Thyroid gland (tissue), 4 donors: ENCODE data around the gene CYP1A2. TPM values are rescaled to one million over a fixed set of nuclear protein-coding genes. Genes with fewer than 3 reads are reported as not detected.
A peak's percentile ranks its signal among the peaks of the same experiment; 100 is the strongest.

Experiments used
- DNase-seq, 2 donors: peaks; one replicate each; pipeline ENCODE4 v3.0.0-alpha.2; 2019
- H3K27ac ChIP-seq, 3 donors: fragments of 200-600 bp; sonication (generic); 1 replicate in 2 of 3; 2 replicates in 1 of 3; pipeline ENCODE4 v1.5.1; 2016 to 2019; ENCODE audit warnings: mild to moderate bottlenecking in 1 of 3, moderate library complexity in 1 of 3
- H3K27me3 ChIP-seq: fragments of 200-600 bp; sonication (generic); one replicate; pipeline ENCODE4 v1.5.1; 2019
- H3K36me3 ChIP-seq, 2 donors: fragments of 200-600 bp; sonication (generic); one replicate each; pipeline ENCODE4 v1.5.1; 2016 to 2019
- H3K4me1 ChIP-seq, 2 donors: fragments of 200-600 bp; sonication (generic); one replicate each; pipeline ENCODE4 v1.5.1; 2017 to 2019
- H3K4me3 ChIP-seq, 3 donors: fragments of 200-600 bp; sonication (generic); replicated peaks in 1 of 3; 1 replicate in 2 of 3; 2 replicates in 1 of 3; pipeline ENCODE4 v1.5.1; 2016; ENCODE audit warnings: mild to moderate bottlenecking in 1 of 3
- H3K9me3 ChIP-seq: fragments of 200-600 bp; sonication (generic); one replicate; pipeline ENCODE4 v1.5.1; 2017
- CTCF ChIP-seq, 6 experiments: fragments of 200-600 bp in 3 of 6; fragments of 450-650 bp in 3 of 6; sonication (generic) in 3 of 6; IDR thresholded peaks; one replicate each; pipeline ENCODE4 v1.5.1; 2016 to 2019; ENCODE audit warnings: antibody characterized with exemption in 6 of 6, mild to moderate bottlenecking in 2 of 6, inconsistent platforms in 1 of 6, moderate library complexity in 1 of 6
- POLR2A ChIP-seq, 2 donors: fragments of 450-650 bp; IDR thresholded peaks; one replicate each; pipeline ENCODE4 v1.6.1; 2017; ENCODE audit warnings: antibody characterized with exemption in 2 of 2, mild to moderate bottlenecking in 2 of 2, moderate library complexity in 1 of 2
- WGBS, 2 donors: methylation state at CpG; one replicate each; pipeline ENCODE4 v1.1.5; 2017; 5-methylcytosine and 5-hydroxymethylcytosine counted together
- intact Hi-C: fragments of 100-400 bp; cut with DNase I; formaldehyde crosslinking; loops from one replicate; pipeline ENCODE4 v1.15.1; 2023
- total RNA-seq, 4 donors: library from RNA; depleted of rRNA; stranded (reverse); fragments of >200 nt; gene quantifications; one replicate each; pipeline ENCODE4 v1.2.3, GENCODE V29; 2016

CYP1A2 gene
- total RNA-seq: 1 to 10 TPM; 1.3 to 9.9 (median 2.9) TPM

DNA sequence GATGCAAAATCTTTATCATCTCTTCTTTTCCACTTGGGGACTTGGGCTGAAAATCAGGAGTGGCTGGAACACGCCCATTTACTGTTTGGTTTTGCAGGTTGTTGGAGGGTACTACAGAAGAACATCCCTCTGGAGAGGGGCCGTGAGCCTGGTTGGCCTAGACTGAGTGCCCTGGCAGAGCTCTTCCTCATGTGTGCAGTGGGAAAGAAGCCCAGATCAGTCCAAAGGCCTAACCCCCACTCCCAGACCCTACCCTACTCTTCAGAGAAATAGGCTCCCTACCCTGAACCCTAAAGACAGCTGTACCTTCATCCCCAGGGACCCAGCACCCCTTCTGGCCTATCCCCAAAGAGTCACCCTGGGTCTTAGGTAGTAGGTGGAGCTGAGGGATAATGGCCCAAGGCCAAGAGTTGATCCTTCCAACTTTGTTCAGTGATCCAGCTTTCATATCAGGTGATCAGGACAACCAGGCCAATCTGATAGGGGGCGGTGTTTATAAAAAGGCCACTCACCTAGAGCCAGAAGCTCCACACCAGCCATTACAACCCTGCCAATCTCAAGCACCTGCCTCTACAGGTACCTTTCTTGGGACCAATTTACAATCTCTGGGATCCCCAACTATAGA, at the start of gene CYP1A2:
TSS of gene CYP1A2 (plus strand) at position 524 of the 625 bp plus-strand sequence. CDS start 894 bp downstream, outside the sequence.
- Histone ChIP-seq H3K27me3 (no peaks in the 10 kb centered on the region), H3K4me3 (no peak within 1 kb of the TSS), H3K4me1 (peaks cover 21 to 22% of the 10 kb centered on the region in 2 donors), H3K27ac (peak within 1 kb of the TSS in 1 of 3 donors; percentile 10), H3K9me3 (no peaks in the 10 kb centered on the region), H3K36me3 (no peaks in the 10 kb centered on the region)
- WGBS, 2 donors: 51 to 64% methylated on average over 3 of the region's 3 CpGs
- no peak for TF ChIP-seq POLR2A (IDR thresholded peaks at IDR 0.05)
- TF ChIP-seq CTCF (IDR thresholded peaks at IDR 0.05): no peak
- no peak for DNase-seq
- intact Hi-C loops: no loop called here

GRCh38 chr15:74709011-74709410, 39.6 kb upstream of the CYP1A2 start:
- no peaks in the 10 kb centered on the region for H3K4me1 ChIP-seq
- 65 to 85% methylated on average over 1 of the region's 1 CpG for WGBS, 2 donors
- no peaks in the 10 kb centered on the region for H3K9me3 ChIP-seq
- intact Hi-C loops: no loop called here
- no peaks in the 10 kb centered on the region for H3K36me3 ChIP-seq
- no peak for DNase-seq
- no peak overlapping the region for H3K4me3 ChIP-seq
- no peaks in the 10 kb centered on the region for H3K27me3 ChIP-seq
- H3K27ac ChIP-seq: no peak overlapping the region
- TF ChIP-seq CTCF (IDR thresholded peaks at IDR 0.05) (no peak), POLR2A (IDR thresholded peaks at IDR 0.05) (no peak)

DNA sequence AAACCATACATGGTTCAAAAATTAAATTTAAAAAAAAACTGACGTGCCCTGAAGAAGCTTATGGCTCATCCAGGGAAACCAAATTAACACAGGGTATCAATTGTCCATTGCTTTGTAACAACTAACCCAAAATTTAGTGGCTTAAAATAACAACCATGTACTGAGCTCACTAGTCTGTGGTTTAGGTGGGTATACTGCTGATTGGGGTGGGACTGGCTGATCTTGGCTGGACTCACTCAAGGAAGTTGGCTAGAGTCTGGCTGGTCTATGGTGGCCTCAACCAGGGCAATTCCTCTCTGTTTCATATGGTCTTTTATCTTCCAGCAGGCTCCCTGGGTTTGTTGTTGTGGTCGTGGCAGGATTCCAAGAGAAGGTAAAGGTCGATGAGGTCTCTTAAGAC, 38.8 kb upstream of the CYP1A2 start:
- no peaks in the 10 kb centered on the region for H3K27me3 ChIP-seq
- H3K4me3 ChIP-seq: no peak overlapping the region
- no peak for DNase-seq
- H3K27ac ChIP-seq: no peak overlapping the region
- no peak for TF ChIP-seq CTCF (IDR thresholded peaks at IDR 0.05)
- TF ChIP-seq POLR2A (IDR thresholded peaks at IDR 0.05): no peak
- WGBS, 2 donors: 52 to 77% methylated on average over 3 of the region's 3 CpGs
- no peaks in the 10 kb centered on the region for H3K9me3 ChIP-seq
- H3K4me1 ChIP-seq: no peaks in the 10 kb centered on the region
- no peaks in the 10 kb centered on the region for H3K36me3 ChIP-seq
- intact Hi-C loops: no loop called here

DNA sequence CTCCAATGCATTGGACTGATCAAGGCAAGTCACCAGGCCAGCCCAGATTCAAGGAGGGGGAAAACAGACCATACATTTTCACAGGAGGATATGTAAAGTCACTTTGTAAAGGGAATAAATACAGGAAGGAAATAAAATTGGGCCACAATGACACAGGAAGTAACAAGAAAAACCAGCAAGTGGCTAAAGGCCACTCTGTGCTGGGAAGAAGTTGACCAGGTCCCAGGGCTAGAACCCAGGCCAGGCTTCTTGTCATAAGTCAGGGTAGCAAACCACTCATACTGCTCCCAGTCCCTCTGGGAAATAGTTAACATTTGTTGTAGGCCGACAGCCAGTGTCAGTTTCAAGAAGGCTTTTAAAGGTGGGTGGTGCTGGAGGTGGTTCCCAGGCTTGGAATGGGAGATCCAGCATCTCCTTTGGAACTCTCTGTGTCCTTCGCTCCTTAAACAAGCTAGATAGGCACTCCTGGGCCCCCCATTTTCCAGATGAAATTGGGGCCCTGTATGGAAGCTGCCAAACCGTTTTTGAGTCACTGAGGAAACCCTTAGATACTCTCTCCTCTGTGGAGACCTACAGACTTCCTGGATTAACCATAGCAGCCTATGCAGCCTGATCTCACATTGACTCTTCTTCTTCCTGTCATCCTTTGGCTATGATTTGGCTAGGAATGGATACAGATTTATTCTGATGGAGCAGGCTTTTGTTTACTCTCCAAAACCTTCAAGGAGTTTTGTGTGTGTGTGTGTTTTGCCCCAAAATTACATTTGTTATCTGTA, 38.1 kb upstream of the CYP1A2 start:
- WGBS, 2 donors: 39 to 70% methylated on average over 3 of the region's 3 CpGs
- H3K27me3 ChIP-seq: no peaks in the 10 kb centered on the region
- no peaks in the 10 kb centered on the region for H3K9me3 ChIP-seq
- no peak for DNase-seq
- no peak for TF ChIP-seq POLR2A (IDR thresholded peaks at IDR 0.05)
- TF ChIP-seq CTCF (IDR thresholded peaks at IDR 0.05): no peak
- no peaks in the 10 kb centered on the region for H3K4me1 ChIP-seq
- H3K27ac ChIP-seq: no peak overlapping the region
- H3K4me3 ChIP-seq: no peak overlapping the region
- H3K36me3 ChIP-seq: no peaks in the 10 kb centered on the region
- intact Hi-C loops: no loop called here

- DNase-seq: no peak
- Histone ChIP-seq H3K27me3 (no peaks in the 10 kb centered on the region), H3K9me3 (no peaks in the 10 kb centered on the region), H3K27ac (no peak overlapping the region), H3K4me1 (no peaks in the 10 kb centered on the region), H3K36me3 (no peaks in the 10 kb centered on the region), H3K4me3 (no peak overlapping the region)
- no peak for TF ChIP-seq POLR2A (IDR thresholded peaks at IDR 0.05)
- no peak for TF ChIP-seq CTCF (IDR thresholded peaks at IDR 0.05)
- WGBS, 2 donors: 77 to 85% methylated on average over 3 of the region's 3 CpGs
- intact Hi-C loops: no loop called here
Observed at GRCh38 chr15:74712311-74712710, 36.3 kb upstream of the CYP1A2 start.
